HG03565 (cell line): Measurements from ENCODE around the gene SPATS2.
"Not testable (repeated sequence)": the region's sequence is repeated elsewhere in the genome, so short reads cannot be mapped to it uniquely, and the experiment has no call there.

ENCODE experiments used
- ATAC-seq: cut with Tn5 transposase; IDR thresholded peaks from one replicate; pipeline ENCODE4 v1.9.1; 2021; ENCODE audit warnings: mild to moderate bottlenecking, moderate library complexity; ENCODE audit not compliant: unreplicated experiment

The SPATS2 gene

GRCh38 chr12:49349266-49349665 lies 18.0 kb upstream of the SPATS2 start:
- ATAC-seq, result no peak

DNA sequence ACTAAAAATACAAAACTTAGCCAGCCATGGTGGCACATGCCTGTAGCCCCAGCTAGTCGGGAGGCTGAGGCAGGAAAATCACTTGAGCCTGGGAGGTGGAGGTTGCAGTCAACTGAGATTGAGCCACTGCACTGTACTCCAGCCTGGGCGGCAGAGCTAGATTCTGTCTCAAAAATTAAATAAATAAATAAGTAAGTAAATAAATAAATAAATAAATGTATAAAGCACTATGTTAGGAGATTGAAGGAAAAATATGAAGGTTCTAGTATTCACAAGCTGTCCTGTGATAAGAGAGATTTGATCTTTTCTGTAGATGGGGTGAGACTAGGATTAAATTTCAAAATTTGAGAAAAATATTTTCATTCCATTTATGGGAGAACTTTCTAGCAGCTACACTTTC lies 14.9 kb upstream of the SPATS2 start:
- ATAC-seq, result no peak

GRCh38 chr12:49355913-49356312 lies 11.3 kb upstream of the SPATS2 start:
- no peak for ATAC-seq

DNA sequence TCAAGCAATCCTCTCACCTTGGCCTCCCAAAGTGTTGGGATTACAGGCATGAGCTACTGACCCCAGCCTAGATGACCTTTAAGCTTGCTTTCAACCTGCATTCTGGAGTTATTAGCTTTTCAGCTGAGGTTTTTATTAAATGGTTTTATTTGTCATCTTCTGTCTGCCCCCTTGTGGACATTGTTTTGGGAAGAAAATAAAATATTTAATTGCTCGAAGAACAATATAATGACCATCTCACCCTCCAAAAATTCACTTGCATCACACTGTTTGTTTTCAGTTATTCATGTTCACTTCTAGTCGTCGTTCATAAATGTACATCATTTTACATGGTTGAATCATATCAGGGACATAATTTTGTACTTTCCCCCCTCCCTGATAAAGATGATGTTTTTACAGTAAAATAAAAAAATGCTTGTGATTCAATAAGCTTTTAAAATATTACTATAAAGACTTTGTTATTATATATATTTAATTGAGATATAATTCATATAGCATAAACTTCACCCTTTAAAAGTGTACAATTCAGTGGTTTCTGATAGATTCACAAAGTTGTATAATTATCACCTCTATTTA lies 10.1 kb upstream of the SPATS2 start:
- no peak for ATAC-seq

DNA sequence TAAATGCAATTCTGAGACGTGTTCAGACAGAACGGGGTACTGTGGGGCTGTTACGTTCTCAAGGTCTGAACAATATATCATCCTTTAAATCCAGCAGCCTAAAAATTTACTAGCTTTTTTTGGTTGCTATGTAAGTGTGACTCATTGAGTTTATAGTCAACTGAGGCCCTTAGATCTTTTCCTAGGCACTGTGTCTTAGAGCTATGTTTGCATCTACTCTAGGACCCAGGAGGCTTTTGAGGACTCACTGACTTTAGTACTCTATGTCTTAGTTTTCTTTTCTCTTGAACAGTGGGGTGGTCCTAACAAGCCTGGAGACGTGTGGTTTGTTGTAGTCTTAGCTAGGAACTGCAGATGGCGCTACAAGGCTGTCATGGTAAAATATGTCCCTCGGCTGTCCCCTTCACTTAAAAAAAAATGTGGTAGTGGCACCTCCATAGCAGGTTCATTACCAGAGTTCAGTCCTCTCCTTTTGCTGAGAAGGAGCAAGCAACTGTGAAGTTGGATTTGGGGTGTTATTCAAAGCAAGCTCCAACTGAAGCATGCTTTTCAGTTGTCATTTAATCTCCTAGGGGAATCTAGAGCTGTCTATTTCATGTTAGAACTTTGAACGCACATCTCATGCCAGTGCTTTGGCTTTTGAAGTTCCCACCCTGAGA lies 8.7 kb upstream of the SPATS2 start:
- no peak for ATAC-seq

GRCh38 chr12:49359671-49360070 lies 7.6 kb upstream of the SPATS2 start:
- ATAC-seq, result no peak

DNA sequence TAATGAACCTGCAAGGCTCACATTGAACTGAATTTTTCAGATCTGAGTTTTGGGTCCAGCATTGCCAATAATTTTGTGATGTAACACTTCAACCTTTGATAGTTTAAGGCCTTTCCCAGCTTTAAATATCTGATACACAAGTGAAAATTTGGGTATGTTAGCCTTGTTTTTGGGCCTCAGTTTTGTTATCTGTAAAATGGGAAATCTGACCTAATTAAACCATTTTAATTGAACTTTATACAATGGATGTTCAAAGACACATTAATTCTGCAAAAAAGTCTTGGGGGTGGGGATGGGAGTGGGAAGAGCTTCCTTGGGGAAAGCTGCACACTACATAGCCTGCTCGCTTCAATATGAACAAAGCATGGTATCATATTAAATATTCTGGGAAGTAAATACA lies 5.2 kb upstream of the SPATS2 start:
- ATAC-seq, result no peak

DNA sequence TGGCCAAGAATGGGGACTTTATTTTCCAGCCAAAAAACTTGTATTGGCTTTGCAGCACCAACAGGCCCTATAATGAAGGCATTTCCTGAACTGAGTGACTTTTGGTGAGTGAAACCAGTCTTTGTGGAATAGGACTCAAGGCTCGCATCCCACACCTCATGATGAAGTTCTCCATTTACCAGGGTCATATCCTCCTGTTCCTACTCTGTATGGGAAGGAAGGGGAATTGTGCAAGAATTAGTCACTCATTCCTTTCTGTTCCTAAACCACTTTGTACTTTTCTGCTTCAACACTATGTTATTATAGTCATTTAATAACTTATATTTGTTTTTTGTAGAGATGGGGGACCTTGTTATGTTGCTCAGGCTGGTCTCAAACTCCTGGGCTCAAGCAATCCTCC lies 2.3 kb upstream of the SPATS2 start:
- ATAC-seq, result no peak

DNA sequence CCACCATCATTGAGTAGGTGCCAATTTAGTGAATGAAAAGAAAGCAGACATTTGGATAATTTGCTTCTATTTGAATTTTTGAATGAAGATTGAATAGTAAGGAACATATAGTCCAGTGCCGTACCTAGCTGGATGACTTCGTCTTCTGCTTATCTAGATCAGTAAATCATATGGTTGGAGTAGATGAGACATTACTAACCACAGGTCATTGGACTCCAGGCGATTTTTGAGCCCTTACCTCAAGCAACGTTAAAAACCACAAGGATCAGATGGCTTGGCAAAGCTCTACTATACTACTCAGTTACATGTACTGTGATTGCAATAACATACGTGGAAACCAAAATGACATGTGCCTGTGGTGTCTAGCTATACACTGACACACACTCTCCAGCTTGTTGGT lies 1.7 kb upstream of the SPATS2 start:
- ATAC-seq, result no peak

DNA sequence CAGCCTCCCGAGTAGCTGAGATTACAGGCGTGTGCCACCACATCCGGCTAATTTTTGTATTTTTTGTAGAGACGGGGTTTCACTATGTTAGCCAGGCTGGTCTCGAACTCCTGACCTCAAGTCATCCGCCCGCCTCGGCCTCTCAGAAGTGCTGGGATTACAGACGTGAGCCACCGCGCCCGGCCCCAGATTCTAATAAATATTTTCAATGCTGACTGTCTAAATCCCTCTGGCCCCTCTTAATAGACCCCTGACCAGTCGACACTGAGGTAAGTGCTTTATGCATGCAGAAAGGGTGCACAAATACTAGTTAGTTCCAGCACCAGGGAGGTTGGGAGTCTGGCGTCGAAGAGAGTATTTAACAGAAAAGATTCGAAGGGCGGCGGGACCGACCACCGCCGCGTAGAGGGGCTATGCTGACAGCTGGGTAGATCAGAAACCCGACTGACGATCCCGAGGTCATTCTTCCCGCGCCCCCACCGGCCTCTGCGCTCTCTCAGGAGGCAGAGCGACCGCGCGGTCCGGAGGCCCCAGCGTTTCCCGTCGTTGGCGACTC lies 1.1 kb upstream of the SPATS2 start:
- ATAC-seq, result no peak

DNA sequence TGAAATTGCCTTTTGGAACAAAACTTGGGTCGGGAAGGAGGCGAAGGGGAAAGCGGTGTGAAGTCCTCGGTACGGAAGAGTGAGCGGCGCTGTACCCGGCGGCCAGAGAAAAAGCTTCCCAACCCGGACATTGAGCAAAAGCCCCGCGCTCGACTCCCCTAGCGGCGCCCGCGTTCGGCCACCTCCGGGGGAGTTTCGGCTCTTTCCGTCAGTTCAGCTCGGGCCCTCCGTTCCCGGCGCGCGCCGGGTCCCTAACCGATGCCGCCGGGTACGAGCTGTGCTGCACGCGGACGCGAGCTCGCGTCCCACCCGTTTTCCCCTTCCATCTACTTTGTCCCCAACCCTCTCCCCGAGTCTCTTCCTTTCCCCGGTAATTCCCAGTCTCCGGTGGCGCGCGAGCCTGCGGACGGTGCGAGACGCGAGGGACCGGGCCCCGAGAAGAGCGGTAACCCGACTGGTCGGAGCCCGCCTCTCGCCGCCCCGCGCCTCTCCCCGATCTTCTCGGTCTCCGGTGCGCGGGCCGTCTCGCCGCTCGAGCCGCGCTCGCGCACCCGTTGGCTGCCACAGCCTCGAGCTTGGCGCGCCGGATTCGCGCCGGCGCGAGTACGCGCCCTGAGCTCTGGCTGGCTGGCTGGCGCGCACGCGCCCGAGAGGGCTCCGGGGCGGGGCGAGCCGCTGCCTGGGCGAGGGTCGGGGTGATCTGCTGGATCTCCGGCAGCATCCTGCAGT lies 446 bp upstream of the SPATS2 start:
- peak; percentile 45 for ATAC-seq

GRCh38 chr12:49368240-49368600 lies 958 bp downstream of the SPATS2 start:
- ATAC-seq, result no peak

DNA sequence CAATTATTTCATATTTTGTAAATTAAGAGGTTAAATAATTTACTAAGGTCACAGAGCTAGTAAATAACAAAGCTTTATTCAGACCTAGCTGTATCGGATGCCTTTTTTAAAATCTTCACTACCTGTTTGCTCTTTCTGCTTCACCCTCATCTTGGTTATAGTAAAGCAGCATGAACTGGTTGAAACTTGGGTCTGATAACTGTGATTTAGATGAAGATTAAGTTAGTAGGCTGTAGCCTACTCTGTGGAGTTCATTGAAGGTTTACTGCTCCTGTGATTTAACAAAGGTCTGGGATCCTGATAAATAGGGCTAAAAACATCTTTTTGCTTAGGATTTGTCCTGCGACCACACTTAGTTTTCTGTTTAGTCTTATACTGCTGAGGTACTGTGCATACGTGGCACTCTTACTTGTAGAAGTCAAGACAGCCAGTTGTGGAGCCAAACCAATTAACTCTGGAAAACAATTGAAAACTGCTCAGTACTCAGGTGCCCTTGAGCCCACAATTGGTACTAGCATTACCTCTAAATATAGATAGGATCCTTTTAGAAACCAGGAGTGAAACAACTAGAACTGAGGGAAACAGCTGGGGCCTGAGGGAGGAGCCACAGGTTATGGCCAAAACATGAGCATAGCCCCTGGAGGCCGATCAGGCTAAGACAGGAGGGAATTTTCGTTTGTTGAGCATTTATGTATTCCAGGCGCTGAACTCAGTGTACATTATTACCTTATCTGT lies 2.3 kb downstream of the SPATS2 start:
- ATAC-seq, result peak; percentile 35

DNA sequence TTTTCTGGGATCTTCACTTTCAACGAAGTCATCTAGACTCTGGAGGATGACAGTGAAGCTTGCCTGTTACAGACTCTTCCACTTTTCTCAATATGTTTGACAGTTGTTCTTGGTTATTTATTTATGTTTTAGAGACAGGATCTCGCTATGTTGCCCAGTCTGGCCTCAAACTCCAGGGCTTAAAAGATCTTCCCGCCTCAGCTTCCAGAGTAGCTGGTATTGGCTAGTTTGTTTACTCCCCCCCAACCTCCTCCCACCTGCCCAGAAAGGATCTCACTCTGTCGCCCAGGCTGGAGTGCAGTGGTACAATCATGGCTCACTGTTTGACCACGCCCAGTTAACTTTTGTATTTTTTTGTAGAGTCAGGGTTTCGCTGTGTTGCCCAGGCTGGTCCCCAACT lies 3.3 kb downstream of the SPATS2 start:
- ATAC-seq, result no peak

GRCh38 chr12:49375406-49375805 lies 8.1 kb downstream of the SPATS2 start:
- ATAC-seq, result no peak

- no peak for ATAC-seq
Observed at GRCh38 chr12:49377386-49377785, 10.1 kb downstream of the SPATS2 start.

GRCh38 chr12:49380184-49380583 lies 12.9 kb downstream of the SPATS2 start:
- not testable (repeated sequence) for ATAC-seq

DNA sequence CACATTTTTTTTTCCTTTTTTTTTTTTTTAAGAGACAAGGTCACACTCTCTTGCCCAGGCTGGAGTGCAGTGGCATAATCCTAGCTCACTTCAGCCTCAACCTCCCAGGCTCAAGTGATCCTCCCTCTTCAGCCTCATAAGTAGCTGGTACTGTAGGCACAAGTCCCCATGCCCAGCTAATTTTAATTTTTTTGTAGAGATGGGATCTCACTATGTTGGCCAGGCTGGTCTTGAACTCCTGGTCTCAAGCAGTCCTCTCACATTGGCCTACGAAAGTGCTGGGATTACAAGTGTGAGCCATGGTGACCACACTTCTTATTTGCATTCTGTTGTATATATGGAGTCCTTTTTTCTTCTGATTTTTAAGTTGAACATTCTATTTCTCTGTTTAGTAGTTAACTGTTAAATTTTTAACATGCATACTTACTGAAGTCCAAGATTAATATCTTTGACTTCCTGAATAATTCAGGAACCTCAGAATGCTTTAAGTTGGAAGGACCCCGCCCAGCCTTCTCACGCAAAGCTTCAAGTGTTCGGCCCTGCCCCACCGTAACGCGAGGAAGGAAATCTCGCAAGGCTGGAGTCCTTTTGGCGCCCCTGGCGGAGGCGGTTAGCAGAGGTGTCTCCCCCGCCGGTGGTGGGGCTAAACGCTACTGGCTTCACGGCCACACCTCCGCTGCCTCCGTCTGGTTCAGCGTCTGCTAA lies 21.6 kb downstream of the SPATS2 start:
- no peak for ATAC-seq

- ATAC-seq, result no peak
Observed at GRCh38 chr12:49389387-49389703, 22.1 kb downstream of the SPATS2 start.

GRCh38 chr12:49397000-49397399 lies 29.7 kb downstream of the SPATS2 start:
- ATAC-seq, result no peak

- no peak for ATAC-seq
Observed at GRCh38 chr12:49400304-49400703, 33.0 kb downstream of the SPATS2 start.
